Stomach (tissue), 4 donors: Measurements from ENCODE around the gene TPPP3.

Experiments used
- CTCF ChIP-seq, 7 experiments: fragments of 450-650 bp in 4 of 7; fragments of 200-600 bp in 3 of 7; sonication (generic) in 3 of 7; IDR thresholded peaks; one replicate each; pipeline ENCODE4 v1.5.1; 2016 to 2019; ENCODE audit warnings: antibody characterized with exemption in 7 of 7, control low read depth in 2 of 7, mild to moderate bottlenecking in 1 of 7
- EP300 ChIP-seq: sonication (generic); formaldehyde crosslinking; IDR thresholded peaks from one replicate; pipeline ENCODE4 v1.6.1; 2017; ENCODE audit warnings: antibody characterized with exemption
- POLR2A ChIP-seq, 4 donors: fragments of 450-650 bp; IDR thresholded peaks; one replicate each; pipeline ENCODE4 v1.6.1; 2016; ENCODE audit warnings: antibody characterized with exemption in 4 of 4, control low read depth in 2 of 4, mild to moderate bottlenecking in 1 of 4, moderate library complexity in 1 of 4
- POLR2AphosphoS5 ChIP-seq, 3 donors: sonication (generic); formaldehyde crosslinking; IDR thresholded peaks; one replicate each; pipeline ENCODE4 v1.6.1; 2016; ENCODE audit warnings: antibody characterized with exemption in 3 of 3

GRCh38 chr16:67406111-67406971 lies 13.0 kb upstream of the TPPP3 start:
- TF ChIP-seq POLR2A (IDR thresholded peaks at IDR 0.05): no peak
- no peak for TF ChIP-seq CTCF (IDR thresholded peaks at IDR 0.05)
- TF ChIP-seq POLR2AphosphoS5 (IDR thresholded peaks at IDR 0.05): no peak
- no peak for TF ChIP-seq EP300
